Measurements from ENCODE around the gene CDT1.

CDT1 gene

DNA sequence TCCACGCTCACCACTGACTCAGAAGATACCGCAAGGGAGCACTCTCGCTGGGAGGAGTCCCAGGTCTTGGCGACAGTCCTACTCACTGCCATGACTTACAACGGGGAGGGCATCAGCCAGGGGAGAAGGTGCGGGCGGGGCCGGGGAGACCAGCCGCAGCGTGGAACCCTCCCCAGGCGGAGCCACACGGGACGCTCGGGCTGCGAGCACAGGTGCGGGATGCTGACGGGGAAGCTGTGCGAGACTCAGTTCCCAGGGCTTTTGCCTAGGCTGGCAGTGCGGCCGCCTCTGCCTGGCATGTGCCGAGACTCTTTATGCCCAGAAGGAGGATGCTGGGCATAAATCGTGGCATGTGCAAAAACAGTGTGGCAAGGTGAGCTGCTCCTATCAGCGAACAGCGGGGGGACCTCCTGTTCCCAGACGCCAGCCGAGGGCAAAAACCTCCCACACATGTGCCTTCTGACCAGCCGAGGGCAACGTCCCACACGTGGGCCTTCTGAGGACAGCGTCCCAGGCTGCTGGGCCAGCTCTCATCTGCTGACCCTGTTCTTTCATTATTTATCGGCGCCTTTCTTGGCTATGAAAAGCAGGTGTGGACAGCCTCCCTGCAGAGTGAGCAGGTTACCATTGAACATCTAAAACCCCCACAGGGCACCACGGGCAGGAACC, 47.1 kb downstream of the CDT1 start:
- CTCF ChIA-PET = interaction anchor here (0.6 kb wide), 2 partner anchors 79 to 236 kb away, joined by 3 to 4 read pairs; no protein-coding TSS in a partner anchor
- no peak for DNase-seq (ENCODE audit: low spot score)
- TF ChIP-seq, protein P1, sequence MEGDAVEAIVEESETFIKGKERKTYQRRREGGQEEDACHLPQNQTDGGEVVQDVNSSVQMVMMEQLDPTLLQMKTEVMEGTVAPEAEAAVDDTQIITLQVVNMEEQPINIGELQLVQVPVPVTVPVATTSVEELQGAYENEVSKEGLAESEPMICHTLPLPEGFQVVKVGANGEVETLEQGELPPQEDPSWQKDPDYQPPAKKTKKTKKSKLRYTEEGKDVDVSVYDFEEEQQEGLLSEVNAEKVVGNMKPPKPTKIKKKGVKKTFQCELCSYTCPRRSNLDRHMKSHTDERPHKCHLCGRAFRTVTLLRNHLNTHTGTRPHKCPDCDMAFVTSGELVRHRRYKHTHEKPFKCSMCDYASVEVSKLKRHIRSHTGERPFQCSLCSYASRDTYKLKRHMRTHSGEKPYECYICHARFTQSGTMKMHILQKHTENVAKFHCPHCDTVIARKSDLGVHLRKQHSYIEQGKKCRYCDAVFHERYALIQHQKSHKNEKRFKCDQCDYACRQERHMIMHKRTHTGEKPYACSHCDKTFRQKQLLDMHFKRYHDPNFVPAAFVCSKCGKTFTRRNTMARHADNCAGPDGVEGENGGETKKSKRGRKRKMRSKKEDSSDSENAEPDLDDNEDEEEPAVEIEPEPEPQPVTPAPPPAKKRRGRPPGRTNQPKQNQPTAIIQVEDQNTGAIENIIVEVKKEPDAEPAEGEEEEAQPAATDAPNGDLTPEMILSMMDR (conservative IDR thresholded peaks at IDR 0.05; ENCODE audit: low read depth) = no peak
- no peak overlapping the region for H3K27ac ChIP-seq
- POLR2A ChIA-PET (ENCODE audit: low non-redundant PET) = no interaction called here

DNA sequence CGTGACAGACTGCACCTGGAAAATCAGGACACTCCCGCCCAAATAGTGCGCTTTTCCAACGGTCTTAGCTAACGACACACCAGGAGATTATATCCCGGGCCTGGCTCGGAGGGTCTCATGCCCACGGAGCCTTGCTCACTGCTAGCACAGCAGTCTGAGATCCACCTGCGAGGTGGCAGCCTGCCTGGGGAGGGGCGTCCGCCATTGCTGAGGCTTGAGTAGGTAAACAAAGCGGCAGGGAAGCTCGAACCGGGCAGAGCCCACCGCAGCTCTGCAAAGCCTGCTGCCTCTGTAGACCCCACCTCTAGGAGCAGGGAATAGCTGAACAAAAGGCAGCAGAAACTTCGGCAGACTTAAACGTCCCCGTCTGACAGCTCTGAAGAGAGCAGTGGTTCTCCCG, 48.0 kb downstream of the CDT1 start:
- no peak overlapping the region for H3K27ac ChIP-seq
- ChIA-PET CTCF (interaction anchor here (0.6 kb wide), 1 partner anchor 41 kb away, joined by 4 read pairs; no protein-coding TSS in a partner anchor), POLR2A (ENCODE audit: low non-redundant PET) (no interaction called here)
- TF ChIP-seq, protein P1 (conservative IDR thresholded peaks at IDR 0.05; ENCODE audit: low read depth) = no peak
- DNase-seq (ENCODE audit: low spot score) = no peak

DNA sequence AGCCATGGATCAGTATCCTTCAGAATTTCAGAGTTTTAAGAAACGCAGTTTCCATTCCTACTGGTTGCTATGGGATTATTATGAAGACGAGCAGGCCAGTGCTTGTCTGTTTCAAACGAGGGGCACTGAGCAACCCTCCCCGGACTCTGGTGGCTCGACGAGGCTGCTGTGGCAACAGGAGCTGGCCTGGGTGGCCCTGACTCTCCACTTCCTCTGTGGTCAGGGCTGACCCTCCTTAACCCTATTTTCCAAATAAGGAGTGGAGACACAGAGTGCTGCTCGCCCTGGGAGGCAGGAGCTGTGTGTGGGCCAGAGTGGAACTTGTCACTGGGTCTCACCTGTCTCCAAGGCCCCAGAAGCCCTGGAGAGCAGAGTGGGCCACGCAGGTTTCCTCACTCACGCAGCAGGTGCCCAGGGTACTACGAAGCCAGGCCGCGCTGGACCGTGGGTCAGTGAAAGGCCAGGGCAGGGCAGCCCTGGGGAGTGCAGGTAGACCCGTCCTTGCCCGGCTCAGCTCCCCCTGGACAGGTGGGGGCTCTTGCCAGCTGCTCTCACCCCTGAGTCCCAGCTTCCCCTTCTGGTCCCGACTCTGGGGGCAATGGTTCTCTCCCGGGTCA, 49.8 kb downstream of the CDT1 start:
- ChIA-PET CTCF (interaction anchor here (0.8 kb wide), 1 partner anchor 68 kb away, joined by 3 read pairs; the partner anchor contains the start of gene PIEZO1), POLR2A (ENCODE audit: low non-redundant PET) (no interaction called here)
- DNase-seq (ENCODE audit: low spot score) = no peak

DNA sequence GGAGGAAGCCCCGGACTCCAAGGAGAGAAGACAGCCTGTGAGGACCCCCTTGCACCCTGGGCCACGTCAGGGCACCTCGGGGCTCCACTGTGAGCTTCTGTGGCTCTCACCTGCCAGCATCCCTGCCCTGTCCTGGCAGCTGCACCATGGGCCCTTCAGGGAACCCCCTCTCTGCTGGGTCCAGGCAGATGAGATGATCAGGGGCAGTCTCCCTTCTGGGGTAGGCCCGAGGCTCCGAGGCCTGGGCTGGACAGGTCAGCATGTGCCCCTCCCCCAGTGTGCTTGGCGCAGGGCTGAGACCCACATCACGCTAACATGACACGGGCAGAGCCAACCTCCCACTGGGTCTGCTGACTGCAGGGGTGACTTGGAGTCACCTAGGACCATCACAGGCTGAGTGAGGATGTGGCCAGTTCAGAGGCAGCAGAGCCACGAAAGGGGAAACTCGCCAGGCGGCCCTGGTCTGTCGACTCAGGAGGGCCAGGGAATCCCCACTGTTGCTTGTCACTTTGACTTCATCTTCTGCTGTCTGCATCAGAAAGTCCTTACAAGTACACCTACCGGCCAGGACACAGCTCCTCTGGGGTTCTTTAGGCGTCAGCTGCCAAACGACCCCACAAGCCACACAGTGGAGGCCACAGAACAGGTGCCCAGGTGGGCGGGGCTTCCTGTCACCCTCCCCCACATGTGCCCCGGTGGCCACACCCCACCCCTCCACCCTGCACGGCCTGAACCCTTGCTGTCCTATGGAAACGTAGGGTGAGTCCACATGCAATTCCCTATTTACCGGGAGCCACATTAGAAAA, 50.9 kb downstream of the CDT1 start:
- DNase-seq (ENCODE audit: low spot score) = no peak
- POLR2A ChIA-PET (ENCODE audit: low non-redundant PET) = interaction anchor here (0.7 kb wide), 1 partner anchor 60 kb away, joined by 3 read pairs; no protein-coding TSS in a partner anchor

More for the DNA sequence above, 49.8 kb downstream of the CDT1 start:
- TF ChIP-seq, protein P1 (conservative IDR thresholded peaks at IDR 0.05; ENCODE audit: low read depth) = no peak
- H3K27ac ChIP-seq = peak overlapping the region; percentile 74

DNA sequence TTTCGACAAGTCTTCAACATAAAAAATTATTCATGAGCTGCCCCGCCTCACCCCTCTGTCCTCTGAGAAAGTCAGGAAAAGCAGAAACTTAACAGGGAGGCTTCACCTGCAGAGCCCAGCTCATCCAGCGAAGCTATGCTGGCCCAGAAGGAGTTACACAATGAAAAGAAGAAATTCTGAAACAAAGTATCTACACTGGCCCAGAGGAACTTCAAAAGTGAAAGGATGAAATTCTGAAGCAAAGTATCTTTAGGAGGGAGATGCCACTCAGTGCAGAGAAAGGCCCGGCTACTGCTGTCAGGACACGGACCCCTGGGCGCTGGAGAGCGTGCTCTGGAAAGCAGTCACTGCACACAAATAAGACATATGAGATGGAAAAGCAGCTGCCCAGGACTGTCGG, 51.6 kb downstream of the CDT1 start:
- POLR2A ChIA-PET (ENCODE audit: low non-redundant PET) = interaction anchor here (0.7 kb wide), 1 partner anchor 60 kb away, joined by 3 read pairs; no protein-coding TSS in a partner anchor
- H3K27ac ChIP-seq = peak overlapping the region; percentile 74
- TF ChIP-seq, protein P1 (conservative IDR thresholded peaks at IDR 0.05; ENCODE audit: low read depth) = no peak
- CTCF ChIA-PET = no interaction called here
- DNase-seq (ENCODE audit: low spot score) = no peak

More for the DNA sequence above, 50.9 kb downstream of the CDT1 start:
- H3K27ac ChIP-seq = peak overlapping the region; percentile 74
- TF ChIP-seq, protein P1 (conservative IDR thresholded peaks at IDR 0.05; ENCODE audit: low read depth) = no peak
- CTCF ChIA-PET = interaction anchor here (0.8 kb wide), 1 partner anchor 69 kb away, joined by 3 read pairs; the partner anchor contains the start of gene PIEZO1

DNA sequence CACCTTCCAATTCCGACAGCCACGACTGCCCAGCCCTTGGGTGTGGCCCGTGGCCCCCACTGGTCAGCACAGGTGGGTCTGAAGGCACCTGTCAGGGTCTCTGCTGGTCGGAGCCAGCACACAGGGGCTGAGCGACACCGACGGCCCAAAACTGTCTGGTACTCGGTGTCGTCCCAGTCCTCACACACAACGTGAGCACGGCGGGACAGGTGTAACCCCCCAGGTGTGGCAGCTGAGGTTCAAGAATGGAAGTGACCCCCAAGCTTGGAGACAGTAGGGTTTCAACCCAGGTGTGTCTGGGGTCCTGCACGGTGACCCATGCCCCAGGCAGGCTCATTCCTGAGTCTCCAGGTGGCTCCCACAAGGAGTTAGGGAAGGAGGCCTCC, 52.1 kb downstream of the CDT1 start:
- DNase-seq (ENCODE audit: low spot score) = no peak
- peak overlapping the region; percentile 74 for H3K27ac ChIP-seq
- ChIA-PET CTCF (no interaction called here), POLR2A (ENCODE audit: low non-redundant PET) (no interaction called here)
- TF ChIP-seq, protein P1 (conservative IDR thresholded peaks at IDR 0.05; ENCODE audit: low read depth) = no peak
